Trophoblast cell (in vitro differentiated cells and primary cell): ENCODE results near the gene NME7.

Source experiments
- DNase-seq, 2 donors: peaks; one replicate each; pipeline ENCODE4 v3.0.0-alpha.2; 2016
- H2AFZ ChIP-seq: 2 replicates; pipeline ENCODE4 v1.6.1; 2013; ENCODE audit warnings: low read length, moderate library complexity, mild to moderate bottlenecking; ENCODE audit not compliant: insufficient read depth, poor library complexity
- H2AK5ac ChIP-seq: 2 replicates; pipeline ENCODE4 v1.6.1; 2013; ENCODE audit warnings: mild to moderate bottlenecking, low read length
- H2BK120ac ChIP-seq: 2 replicates; pipeline ENCODE4 v1.6.1; 2013; ENCODE audit warnings: low read length, mild to moderate bottlenecking, moderate library complexity; ENCODE audit not compliant: insufficient read depth, poor library complexity
- H2BK12ac ChIP-seq: 2 replicates; pipeline ENCODE4 v1.6.1; 2013; ENCODE audit warnings: mild to moderate bottlenecking, low read length, moderate library complexity
- H2BK5ac ChIP-seq: 2 replicates; pipeline ENCODE4 v1.6.1; 2013; ENCODE audit warnings: low read length, low read depth, moderate library complexity, mild to moderate bottlenecking; ENCODE audit not compliant: poor library complexity
- H3K14ac ChIP-seq: 2 replicates; pipeline ENCODE4 v1.6.1; 2013; ENCODE audit warnings: mild to moderate bottlenecking, low read length
- H3K18ac ChIP-seq: 2 replicates; pipeline ENCODE4 v1.6.1; 2013; ENCODE audit warnings: mild to moderate bottlenecking, low read length
- H3K23ac ChIP-seq: 2 replicates; pipeline ENCODE4 v1.6.1; 2013; ENCODE audit warnings: low read length
- H3K27ac ChIP-seq: 2 replicates; pipeline ENCODE4 v1.5.1; 2013; ENCODE audit warnings: low read depth, mild to moderate bottlenecking, inconsistent platforms, low read length, moderate library complexity
- H3K27me3 ChIP-seq: 2 replicates; pipeline ENCODE4 v1.6.1; 2013; ENCODE audit warnings: inconsistent platforms, mild to moderate bottlenecking, low read length, moderate library complexity; ENCODE audit not compliant: insufficient read depth
- H3K36me3 ChIP-seq, 2 experiments: 1 replicate in 1 of 2; 2 replicates in 1 of 2; pipeline ENCODE4 v1.6.1; 2013; ENCODE audit warnings: low read length in 2 of 2, mild to moderate bottlenecking in 2 of 2, moderate library complexity in 1 of 2; ENCODE audit not compliant: insufficient read depth in 2 of 2, control insufficient read depth in 1 of 2
- H3K4ac ChIP-seq: 2 replicates; pipeline ENCODE4 v1.6.1; 2013; ENCODE audit warnings: low read depth, mild to moderate bottlenecking, low read length, moderate library complexity
- H3K4me1 ChIP-seq, 2 experiments: 1 replicate in 1 of 2; 2 replicates in 1 of 2; pipeline ENCODE4 v1.6.1; 2013; ENCODE audit warnings: low read length in 2 of 2, mild to moderate bottlenecking in 2 of 2, moderate library complexity in 1 of 2; ENCODE audit not compliant: insufficient read depth in 2 of 2, control insufficient read depth in 1 of 2
- H3K4me2 ChIP-seq: 2 replicates; pipeline ENCODE4 v1.6.1; 2013; ENCODE audit warnings: inconsistent platforms, mild to moderate bottlenecking, low read length, moderate library complexity
- H3K4me3 ChIP-seq: 2 replicates; pipeline ENCODE4 v1.5.1; 2013; ENCODE audit warnings: mild to moderate bottlenecking, low read depth, low read length, inconsistent platforms
- H3K79me1 ChIP-seq: one replicate; pipeline ENCODE4 v1.6.1; 2013; ENCODE audit warnings: low read length
- H3K79me2 ChIP-seq: 2 replicates; pipeline ENCODE4 v1.6.1; 2013; ENCODE audit warnings: low read length, mild to moderate bottlenecking; ENCODE audit not compliant: control insufficient read depth, insufficient read depth, poor library complexity
- H3K9ac ChIP-seq: 2 replicates; pipeline ENCODE4 v1.6.1; 2013; ENCODE audit warnings: mild to moderate bottlenecking, low read length
- H3K9me3 ChIP-seq: 2 replicates; pipeline ENCODE4 v1.6.1; 2013; ENCODE audit warnings: low read depth, mild to moderate bottlenecking, control low read depth, inconsistent platforms, low read length; ENCODE audit not compliant: insufficient read depth
- H4K12ac ChIP-seq: 2 replicates; pipeline ENCODE4 v1.6.1; 2013; ENCODE audit warnings: low read depth, mild to moderate bottlenecking, low read length, moderate library complexity
- H4K8ac ChIP-seq: 2 replicates; pipeline ENCODE4 v1.6.1; 2013; ENCODE audit warnings: low read depth, mild to moderate bottlenecking, low read length, moderate library complexity
- H4K91ac ChIP-seq: one replicate; pipeline ENCODE4 v1.6.1; 2013; ENCODE audit warnings: low read depth, mild to moderate bottlenecking, low read length, moderate library complexity
- WGBS: extraction: QIAGEN DNeasy Blood & Tissue Kit; methylation state at CpG from one replicate; pipeline ENCODE4 v1.1.7; 2013; ENCODE audit warnings: missing lambda C conversion rate; ENCODE audit not compliant: insufficient read length, insufficient coverage; ENCODE audit errors: extremely low coverage; 5-methylcytosine and 5-hydroxymethylcytosine counted together

NME7 gene

GRCh38 chr1:169122976-169123375 is 244.6 kb downstream of the NME7 start:
- H3K27me3 ChIP-seq, result no peaks in the 10 kb centered on the region
- no peak overlapping the region for H4K12ac ChIP-seq
- H2AFZ ChIP-seq, result no peak overlapping the region
- no peak for DNase-seq
- H3K4me3 ChIP-seq, result no peak overlapping the region
- H2BK12ac ChIP-seq, result no peak overlapping the region
- peaks cover 6 to 13% of the 10 kb centered on the region in 2 experiments for H3K4me1 ChIP-seq
- H3K9me3 ChIP-seq, result no peaks in the 10 kb centered on the region
- H3K36me3 ChIP-seq, result peaks cover 15 to 41% of the 10 kb centered on the region in 2 experiments
- no peak overlapping the region for H2BK5ac ChIP-seq
- no peak overlapping the region for H4K91ac ChIP-seq
- no peak overlapping the region for H3K4me2 ChIP-seq
- no peak overlapping the region for H3K4ac ChIP-seq
- no peak overlapping the region for H4K8ac ChIP-seq
- no peak overlapping the region for H3K23ac ChIP-seq
- peaks cover 2% of the 10 kb centered on the region for H3K79me2 ChIP-seq
- H2BK120ac ChIP-seq, result no peak overlapping the region
- H2AK5ac ChIP-seq, result no peak overlapping the region
- no peaks in the 10 kb centered on the region for H3K79me1 ChIP-seq
- no peak overlapping the region for H3K27ac ChIP-seq
- H3K14ac ChIP-seq, result no peak overlapping the region
- WGBS, result no CpG with 5 or more reads among the region's 6 CpGs
- no peak overlapping the region for H3K9ac ChIP-seq
- H3K18ac ChIP-seq, result no peak overlapping the region

GRCh38 chr1:169121146-169121923 is 246.3 kb downstream of the NME7 start:
- Histone ChIP-seq H3K4ac (no peak overlapping the region), H3K4me1 (peaks cover 6 to 13% of the 10 kb centered on the region in 2 experiments), H2BK12ac (no peak overlapping the region), H3K79me1 (no peaks in the 10 kb centered on the region), H2AK5ac (no peak overlapping the region), H3K9me3 (no peaks in the 10 kb centered on the region), H2BK120ac (no peak overlapping the region), H3K23ac (no peak overlapping the region), H4K91ac (no peak overlapping the region), H4K8ac (no peak overlapping the region), H2BK5ac (no peak overlapping the region), H3K79me2 (peaks cover 2% of the 10 kb centered on the region), H3K14ac (no peak overlapping the region), H2AFZ (no peak overlapping the region), H3K27me3 (no peaks in the 10 kb centered on the region), H3K18ac (no peak overlapping the region), H3K27ac (no peak overlapping the region), H3K36me3 (peaks cover 16 to 41% of the 10 kb centered on the region in 2 experiments), H4K12ac (no peak overlapping the region), H3K4me2 (no peak overlapping the region), H3K4me3 (no peak overlapping the region), H3K9ac (no peak overlapping the region)
- peak; percentile 86 to 93 for DNase-seq
- no CpG with 5 or more reads among the region's 6 CpGs for whole genome bisulfite sequencing

DNA sequence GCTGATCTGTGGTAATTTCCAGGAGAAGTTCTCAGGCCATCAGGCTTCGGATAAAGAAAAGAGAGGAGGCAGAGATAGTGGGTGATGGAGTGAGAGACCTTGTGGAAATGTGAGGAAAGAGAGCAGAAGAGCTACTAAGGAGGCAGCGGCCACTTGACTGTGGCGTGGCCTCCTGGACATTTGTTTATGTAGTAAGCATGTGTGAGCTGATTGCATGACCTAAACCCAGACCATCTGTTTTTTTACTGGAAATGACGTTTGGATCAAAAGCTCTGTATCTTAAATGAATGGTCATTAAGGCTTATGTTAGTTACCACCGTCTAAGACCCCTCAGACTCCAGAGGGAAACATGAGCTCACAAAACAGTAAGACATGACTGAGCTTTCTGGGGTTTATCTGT is 247.5 kb downstream of the NME7 start:
- Histone ChIP-seq H3K27ac (no peak overlapping the region), H3K27me3 (no peaks in the 10 kb centered on the region), H3K14ac (no peak overlapping the region), H2AK5ac (no peak overlapping the region), H3K79me1 (no peaks in the 10 kb centered on the region), H3K4me1 (peaks cover 12 to 19% of the 10 kb centered on the region in 2 experiments), H3K4me3 (no peak overlapping the region), H2BK5ac (no peak overlapping the region), H3K4me2 (no peak overlapping the region), H3K36me3 (peaks cover 18 to 42% of the 10 kb centered on the region in 2 experiments), H2AFZ (no peak overlapping the region), H3K18ac (no peak overlapping the region), H4K91ac (no peak overlapping the region), H3K9me3 (no peaks in the 10 kb centered on the region), H2BK12ac (no peak overlapping the region), H3K9ac (no peak overlapping the region), H4K8ac (no peak overlapping the region), H3K79me2 (peaks cover 2% of the 10 kb centered on the region), H2BK120ac (no peak overlapping the region), H3K4ac (peak overlapping the region; percentile 4), H3K23ac (no peak overlapping the region), H4K12ac (no peak overlapping the region)
- WGBS, result no CpG with 5 or more reads among the region's 5 CpGs
- DNase-seq, result no peak

- Histone ChIP-seq H3K9ac (no peak overlapping the region), H2AK5ac (no peak overlapping the region), H3K27me3 (no peaks in the 10 kb centered on the region), H3K4ac (peak overlapping the region; percentile 21), H3K27ac (no peak overlapping the region), H2BK120ac (no peak overlapping the region), H3K4me3 (no peak overlapping the region), H3K9me3 (no peaks in the 10 kb centered on the region), H3K36me3 (peaks cover 22 to 46% of the 10 kb centered on the region in 2 experiments), H4K12ac (no peak overlapping the region), H4K91ac (no peak overlapping the region), H2BK5ac (no peak overlapping the region), H3K18ac (no peak overlapping the region), H3K79me2 (peaks cover 2% of the 10 kb centered on the region), H2AFZ (no peak overlapping the region), H3K14ac (no peak overlapping the region), H3K4me1 (peaks cover 12 to 19% of the 10 kb centered on the region in 2 experiments), H3K23ac (no peak overlapping the region), H3K79me1 (no peaks in the 10 kb centered on the region), H4K8ac (peak overlapping the region; percentile 16), H2BK12ac (no peak overlapping the region), H3K4me2 (no peak overlapping the region)
- WGBS, result no CpG with 5 or more reads among the region's 5 CpGs
- DNase-seq, result no peak
These were observed 248.2 kb downstream of the NME7 start for GRCh38 chr1:169119405-169119804.
